MM.1S (cell line): Measurements from ENCODE around the gene RASSF7.

Source experiments
- DNase-seq: peaks from one replicate; pipeline ENCODE4 v3.0.0-alpha.2; 2015
- H2AFZ ChIP-seq: fragments of 300-600 bp; sonication (generic); 2 replicates; pipeline ENCODE4 v1.6.0; 2016; ENCODE audit warnings: antibody characterized with exemption, low read length
- H3F3A ChIP-seq: fragments of 300-600 bp; sonication (generic); 2 replicates; pipeline ENCODE4 v1.6.1; 2016; ENCODE audit warnings: mild to moderate bottlenecking, antibody characterized with exemption, low read length, moderate library complexity, mixed read lengths; ENCODE audit not compliant: insufficient read depth
- H3K27ac ChIP-seq: fragments of 300-600 bp; sonication (generic); 2 replicates; pipeline ENCODE4 v1.5.1; 2016; ENCODE audit warnings: mild to moderate bottlenecking, low read length
- H3K27me3 ChIP-seq: fragments of 300-600 bp; sonication (generic); replicated peaks from 2 replicates; pipeline ENCODE4 v1.6.0; 2016; ENCODE audit warnings: low read length; ENCODE audit not compliant: insufficient read depth
- H3K36me3 ChIP-seq: fragments of 300-600 bp; sonication (generic); replicated peaks from 2 replicates; pipeline ENCODE4 v1.6.1; 2016; ENCODE audit warnings: mild to moderate bottlenecking, low read length, mixed read lengths; ENCODE audit not compliant: insufficient read depth
- H3K4me1 ChIP-seq: fragments of 300-600 bp; sonication (generic); 2 replicates; pipeline ENCODE4 v1.6.1; 2016; ENCODE audit warnings: low read length, mixed read lengths
- H3K4me2 ChIP-seq: fragments of 300-600 bp; sonication (generic); 2 replicates; pipeline ENCODE4 v1.6.0; 2016; ENCODE audit warnings: low read depth, low read length
- H3K4me3 ChIP-seq: fragments of 300-600 bp; sonication (generic); 2 replicates; pipeline ENCODE4 v1.5.1; 2016; ENCODE audit warnings: low read length, mixed read lengths
- H3K79me2 ChIP-seq: fragments of 300-600 bp; sonication (generic); 2 replicates; pipeline ENCODE4 v1.6.1; 2016; ENCODE audit warnings: mixed run types, low read length, mixed read lengths
- H3K9ac ChIP-seq: fragments of 300-600 bp; sonication (generic); 2 replicates; pipeline ENCODE4 v1.6.1; 2016; ENCODE audit warnings: low read length, mixed read lengths
- H3K9me2 ChIP-seq: fragments of 300-600 bp; sonication (generic); replicated peaks from 2 replicates; pipeline ENCODE4 v1.6.1; 2016; ENCODE audit warnings: mild to moderate bottlenecking, low read length, mixed read lengths; ENCODE audit not compliant: insufficient read depth
- H3K9me3 ChIP-seq: fragments of 300-600 bp; sonication (generic); replicated peaks from 2 replicates; pipeline ENCODE4 v1.6.1; 2016; ENCODE audit warnings: mild to moderate bottlenecking, low read length, mixed read lengths; ENCODE audit not compliant: insufficient read depth
- H4K20me1 ChIP-seq: fragments of 300-600 bp; sonication (generic); 2 replicates; pipeline ENCODE4 v1.6.1; 2016; ENCODE audit warnings: mild to moderate bottlenecking, low read length, moderate library complexity, mixed read lengths; ENCODE audit not compliant: insufficient read depth
- CTCF ChIP-seq: fragments of 300-600 bp; sonication (generic); IDR thresholded peaks from 2 replicates; pipeline ENCODE4 v1.5.1; 2016; ENCODE audit warnings: antibody characterized with exemption, low read length, mixed read lengths
- EZH2 ChIP-seq: fragments of 300-600 bp; sonication (generic); optimal IDR thresholded peaks from 2 replicates; pipeline ENCODE3; 2017; ENCODE audit warnings: low read depth, mild to moderate bottlenecking, antibody characterized with exemption, low read length, mixed read lengths
- EZH2phosphoT487 ChIP-seq: fragments of 300-600 bp; sonication (generic); IDR thresholded peaks from 2 replicates; pipeline ENCODE4 v1.6.1; 2018; ENCODE audit warnings: antibody characterized with exemption, low read length

The RASSF7 gene

GRCh38 chr11:545171-545570 is 15.6 kb upstream of the RASSF7 start:
- Histone ChIP-seq H2AFZ (no peak overlapping the region), H3K79me2 (no peaks in the 10 kb centered on the region), H3K36me3 (no peaks in the 10 kb centered on the region), H3K4me1 (no peaks in the 10 kb centered on the region), H3K9me3 (no peaks in the 10 kb centered on the region), H3K4me2 (no peak overlapping the region), H3K27me3 (0 out of 2 replicates have a peak, but pooled peaks cover 3% of the 10 kb centered on the region), H3K9ac (no peak overlapping the region), H4K20me1 (no peaks in the 10 kb centered on the region), H3K4me3 (no peak overlapping the region), H3F3A (no peaks in the 10 kb centered on the region), H3K27ac (no peak overlapping the region), H3K9me2 (no peaks in the 10 kb centered on the region)
- TF ChIP-seq CTCF (no peak), EZH2 (no peak), EZH2phosphoT487 (no peak)
- no peak for DNase-seq

- no peaks in the 10 kb centered on the region for H3K79me2 ChIP-seq
- H3K27ac ChIP-seq: no peak overlapping the region
- H3F3A ChIP-seq: no peaks in the 10 kb centered on the region
- TF ChIP-seq CTCF (no peak), EZH2phosphoT487 (no peak), EZH2 (no peak)
- H3K27me3 ChIP-seq: 0 out of 2 replicates have a peak, but pooled peaks cover 3% of the 10 kb centered on the region
- H3K36me3 ChIP-seq: no peaks in the 10 kb centered on the region
- no peak overlapping the region for H3K4me2 ChIP-seq
- H3K9ac ChIP-seq: no peak overlapping the region
- H4K20me1 ChIP-seq: no peaks in the 10 kb centered on the region
- no peaks in the 10 kb centered on the region for H3K9me2 ChIP-seq
- H2AFZ ChIP-seq: no peak overlapping the region
- no peaks in the 10 kb centered on the region for H3K4me1 ChIP-seq
- H3K9me3 ChIP-seq: no peaks in the 10 kb centered on the region
- no peak for DNase-seq
- no peak overlapping the region for H3K4me3 ChIP-seq
Observed at GRCh38 chr11:548700-549603, 11.8 kb upstream of the RASSF7 start.

GRCh38 chr11:550021-550745 is 10.6 kb upstream of the RASSF7 start:
- Histone ChIP-seq H3K27me3 (peaks cover 4% of the 10 kb centered on the region), H3K9ac (no peak overlapping the region), H3F3A (no peaks in the 10 kb centered on the region), H2AFZ (no peak overlapping the region), H3K27ac (no peak overlapping the region), H3K4me2 (no peak overlapping the region), H3K9me3 (no peaks in the 10 kb centered on the region), H4K20me1 (no peaks in the 10 kb centered on the region), H3K79me2 (no peaks in the 10 kb centered on the region), H3K9me2 (no peaks in the 10 kb centered on the region), H3K4me1 (no peaks in the 10 kb centered on the region), H3K36me3 (no peaks in the 10 kb centered on the region), H3K4me3 (no peak overlapping the region)
- no peak for TF ChIP-seq EZH2
- TF ChIP-seq CTCF: no peak
- no peak for TF ChIP-seq EZH2phosphoT487
- no peak for DNase-seq
